ENCODE measurements around the gene DNPH1.
A peak's percentile ranks its signal among the peaks of the same experiment; 100 is the strongest.

Gene DNPH1

DNA sequence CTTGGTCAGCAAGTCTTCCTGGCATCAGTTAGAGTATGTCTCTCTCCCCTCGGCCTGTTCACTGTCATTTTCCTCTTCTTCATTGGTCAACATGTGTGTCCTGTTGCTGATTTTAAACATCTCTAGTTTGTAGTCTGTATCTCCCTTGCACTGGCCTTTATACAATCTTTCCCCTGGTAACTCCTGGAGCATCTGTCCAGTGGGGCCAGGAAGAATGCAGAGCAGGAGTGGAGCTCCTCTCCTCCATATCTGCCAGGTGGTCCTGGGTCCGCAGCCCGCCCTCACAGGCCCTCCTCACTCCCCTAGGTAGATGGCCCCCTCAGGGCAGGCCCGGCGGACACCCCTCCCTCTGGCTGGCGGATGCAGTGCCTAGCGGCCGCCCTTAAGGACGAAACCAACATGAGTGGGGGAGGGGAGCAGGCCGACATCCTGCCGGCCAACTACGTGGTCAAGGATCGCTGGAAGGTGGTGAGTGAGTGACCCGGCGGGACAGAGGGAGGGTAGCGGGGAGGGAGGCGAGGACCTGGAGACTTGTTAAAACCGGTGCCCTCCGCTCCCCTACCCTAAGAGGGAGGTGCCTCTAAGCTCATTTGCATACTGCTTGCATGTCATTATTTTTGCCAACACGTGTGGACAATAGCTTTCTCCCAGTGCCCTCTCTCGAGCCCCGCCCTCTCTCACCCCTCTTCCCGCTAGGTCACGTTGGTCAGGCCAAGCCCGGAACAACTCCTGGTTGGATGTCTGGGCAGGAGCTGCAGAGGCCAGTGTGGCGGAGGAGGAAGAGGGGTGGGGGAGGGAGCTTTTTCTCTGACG lies 17.2 kb upstream of the DNPH1 start:
- TF ChIP-seq, protein P1, sequence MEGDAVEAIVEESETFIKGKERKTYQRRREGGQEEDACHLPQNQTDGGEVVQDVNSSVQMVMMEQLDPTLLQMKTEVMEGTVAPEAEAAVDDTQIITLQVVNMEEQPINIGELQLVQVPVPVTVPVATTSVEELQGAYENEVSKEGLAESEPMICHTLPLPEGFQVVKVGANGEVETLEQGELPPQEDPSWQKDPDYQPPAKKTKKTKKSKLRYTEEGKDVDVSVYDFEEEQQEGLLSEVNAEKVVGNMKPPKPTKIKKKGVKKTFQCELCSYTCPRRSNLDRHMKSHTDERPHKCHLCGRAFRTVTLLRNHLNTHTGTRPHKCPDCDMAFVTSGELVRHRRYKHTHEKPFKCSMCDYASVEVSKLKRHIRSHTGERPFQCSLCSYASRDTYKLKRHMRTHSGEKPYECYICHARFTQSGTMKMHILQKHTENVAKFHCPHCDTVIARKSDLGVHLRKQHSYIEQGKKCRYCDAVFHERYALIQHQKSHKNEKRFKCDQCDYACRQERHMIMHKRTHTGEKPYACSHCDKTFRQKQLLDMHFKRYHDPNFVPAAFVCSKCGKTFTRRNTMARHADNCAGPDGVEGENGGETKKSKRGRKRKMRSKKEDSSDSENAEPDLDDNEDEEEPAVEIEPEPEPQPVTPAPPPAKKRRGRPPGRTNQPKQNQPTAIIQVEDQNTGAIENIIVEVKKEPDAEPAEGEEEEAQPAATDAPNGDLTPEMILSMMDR (IDR thresholded peaks at IDR 0.05) = no peak
- intact Hi-C loops (cut with DNase I; ENCODE audit: low total_unique reads) = no loop called here
- Histone ChIP-seq H3K27ac (no peak overlapping the region), H3K27me3 (peaks cover 0 to 46% of the 10 kb centered on the region in 2 donors), H3K4me3 (peak overlapping the region; percentile 49 to 60), H3K36me3 (no peaks in the 10 kb centered on the region), H3K4me1 (peaks cover 0 to 17% (median 11%) of the 10 kb centered on the region in 4 donors), H3K9me3 (no peaks in the 10 kb centered on the region)
- peak in 1 of 2 donors; percentile 76 for DNase-seq

DNA sequence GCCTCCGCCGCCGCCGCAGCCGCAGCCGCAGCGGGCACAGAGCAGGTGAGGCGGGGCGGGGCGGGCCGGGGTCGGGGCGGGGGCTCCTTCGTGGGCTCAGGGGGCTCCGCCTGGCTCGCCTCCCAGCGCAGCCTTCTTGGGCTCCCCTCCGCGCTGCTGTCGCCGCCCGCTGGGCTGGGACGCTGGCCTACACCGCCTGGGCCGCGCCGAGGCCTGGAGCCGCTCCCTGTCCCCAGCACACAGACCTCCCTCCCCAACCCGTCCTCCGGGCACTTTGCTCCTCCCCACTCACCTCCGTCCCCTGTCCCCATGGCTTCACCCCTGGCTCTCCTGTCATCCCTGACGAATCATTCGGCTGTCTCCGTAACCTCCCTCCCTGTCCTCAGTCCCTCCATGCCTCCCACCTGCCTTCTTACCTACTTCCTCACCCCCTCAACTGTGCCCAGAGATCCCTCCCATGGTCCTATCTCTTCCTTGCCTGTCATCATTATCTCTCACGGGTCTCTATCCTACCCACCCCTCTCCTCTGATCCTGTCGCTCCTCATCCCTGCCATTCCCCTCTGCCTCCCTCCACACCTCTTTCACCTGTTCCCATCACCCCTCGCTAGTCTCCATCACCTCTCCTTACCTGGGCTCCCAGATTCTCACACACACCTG lies 14.5 kb upstream of the DNPH1 start:
- peaks cover 0 to 16% (median 11%) of the 10 kb centered on the region in 4 donors for H3K4me1 ChIP-seq
- intact Hi-C loops (cut with DNase I; ENCODE audit: low total_unique reads) = no loop called here
- peaks cover 0 to 55% of the 10 kb centered on the region in 2 donors for H3K27me3 ChIP-seq
- H3K27ac ChIP-seq = no peak overlapping the region
- H3K4me3 ChIP-seq = no peak overlapping the region
- H3K9me3 ChIP-seq = no peaks in the 10 kb centered on the region
- TF ChIP-seq, protein P1 (IDR thresholded peaks at IDR 0.05) = no peak
- DNase-seq = no peak
- no peaks in the 10 kb centered on the region for H3K36me3 ChIP-seq

DNA sequence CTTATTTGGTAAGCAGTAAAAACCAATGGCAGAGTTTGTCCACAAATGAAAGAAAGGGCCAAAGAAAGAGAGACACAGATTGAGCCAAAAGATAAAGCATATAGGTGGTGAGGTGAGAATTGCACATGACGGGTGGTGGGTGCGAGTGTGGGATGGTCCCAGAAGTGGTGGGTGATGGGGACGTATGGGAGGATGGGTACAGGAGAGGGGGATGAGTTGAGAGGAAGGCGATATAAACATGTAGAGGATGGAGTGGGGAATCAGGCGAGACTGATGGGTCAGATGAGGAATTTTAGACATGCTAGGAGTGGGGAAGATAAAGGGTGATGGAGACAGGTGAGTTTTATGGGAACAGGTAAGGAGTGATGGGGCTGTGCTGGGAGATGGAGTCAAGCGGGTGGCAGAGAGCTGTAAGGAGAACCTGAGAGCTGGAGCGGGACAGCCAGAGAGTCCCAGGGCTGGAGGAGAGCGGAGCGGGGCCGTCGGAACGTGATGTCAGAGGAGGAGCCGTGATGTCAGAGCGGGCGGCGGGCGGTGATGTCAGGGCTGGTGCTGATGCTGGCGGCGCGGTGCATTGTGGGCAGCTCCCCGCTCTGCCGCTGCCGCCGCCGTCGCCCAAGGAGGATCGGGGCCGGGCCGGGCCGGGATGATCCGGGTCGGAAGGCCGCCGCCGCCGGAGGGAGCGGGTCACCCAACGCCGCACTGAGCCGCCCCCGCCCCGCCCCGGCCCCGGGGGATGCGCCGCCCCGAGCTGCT lies 13.8 kb upstream of the DNPH1 start, which contains the start of gene TTBK1:
TSS of gene TTBK1 (plus strand) at position 574 of the 756 bp plus-strand sequence. CDS start 3,180 bp downstream, outside the sequence.
- no peak within 1 kb of the TSS for H3K27ac ChIP-seq
- peaks cover 0 to 16% (median 11%) of the 10 kb centered on the region in 4 donors for H3K4me1 ChIP-seq
- peaks cover 0 to 62% of the 10 kb centered on the region in 2 donors for H3K27me3 ChIP-seq
- no peak for DNase-seq
- H3K9me3 ChIP-seq = no peaks in the 10 kb centered on the region
- H3K4me3 ChIP-seq = no peak within 1 kb of the TSS
- H3K36me3 ChIP-seq = no peaks in the 10 kb centered on the region
- intact Hi-C loops (cut with DNase I; ENCODE audit: low total_unique reads) = no loop called here
- TF ChIP-seq, protein P1 (IDR thresholded peaks at IDR 0.05) = no peak

DNA sequence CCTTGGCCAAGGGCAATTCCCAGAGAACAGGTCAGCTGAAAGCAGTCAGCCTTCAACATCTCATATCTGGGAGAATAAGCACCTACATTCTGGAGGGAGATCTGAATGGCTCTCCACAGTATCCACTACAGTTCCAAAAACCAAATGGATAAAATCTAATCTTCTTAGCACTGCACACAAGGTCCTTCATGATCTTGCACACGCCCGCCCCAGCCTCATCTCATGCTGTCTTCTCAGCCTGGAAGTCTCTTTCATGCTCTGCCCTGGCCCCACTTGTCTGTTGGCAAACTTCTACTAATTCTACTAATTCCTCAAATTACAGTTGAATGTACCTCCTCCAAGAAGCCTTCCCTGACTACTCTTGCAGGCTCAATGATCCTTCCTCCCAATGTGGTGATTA lies 12.2 kb upstream of the DNPH1 start:
- Histone ChIP-seq H3K9me3 (no peaks in the 10 kb centered on the region), H3K27me3 (peaks cover 0 to 71% of the 10 kb centered on the region in 2 donors)
- TF ChIP-seq, protein P1 (IDR thresholded peaks at IDR 0.05) = no peak

DNA sequence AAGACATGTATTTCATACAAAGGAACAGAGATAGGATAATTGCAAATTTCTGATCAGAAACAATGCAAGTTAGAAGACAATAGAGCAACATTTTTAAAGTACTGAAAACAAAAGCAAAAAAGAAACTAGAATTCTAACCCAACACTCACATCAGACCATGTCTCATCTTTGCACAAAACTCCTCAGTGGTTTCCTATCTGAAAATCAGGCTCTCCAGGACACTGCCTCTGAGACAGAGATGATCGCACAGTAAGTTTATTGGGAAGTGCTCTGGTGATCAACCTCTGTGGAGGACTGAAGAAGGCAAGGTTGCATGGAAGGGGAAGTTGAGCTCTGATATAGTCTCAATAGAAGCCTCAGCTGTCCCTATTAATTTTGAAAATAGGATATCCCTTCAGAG lies 11.7 kb upstream of the DNPH1 start:
- H3K27ac ChIP-seq = no peak overlapping the region
- no peaks in the 10 kb centered on the region for H3K9me3 ChIP-seq
- H3K4me3 ChIP-seq = no peak overlapping the region
- H3K27me3 ChIP-seq = peaks cover 0 to 69% of the 10 kb centered on the region in 2 donors
- TF ChIP-seq, protein P1 (IDR thresholded peaks at IDR 0.05) = no peak
- no peak for DNase-seq
- H3K4me1 ChIP-seq = no peaks in the 10 kb centered on the region
- no peaks in the 10 kb centered on the region for H3K36me3 ChIP-seq
- intact Hi-C loops (cut with DNase I; ENCODE audit: low total_unique reads) = no loop called here

More for the DNA sequence above, 12.2 kb upstream of the DNPH1 start:
- no peaks in the 10 kb centered on the region for H3K36me3 ChIP-seq
- H3K4me3 ChIP-seq = no peak overlapping the region
- peaks cover 0 to 2% (median under 1%) of the 10 kb centered on the region in 4 donors for H3K4me1 ChIP-seq
- H3K27ac ChIP-seq = no peak overlapping the region
- intact Hi-C loops (cut with DNase I; ENCODE audit: low total_unique reads) = no loop called here
- no peak for DNase-seq

Measured in tibial artery (tissue), 4 donors.